ENCODE measurements around the gene RCAN2.
"Not testable (repeated sequence)": the region's sequence is repeated elsewhere in the genome, so short reads cannot be mapped to it uniquely, and the experiment has no call there.

Gene RCAN2

GRCh38 chr6:46387728-46388127 is 103.5 kb downstream of the RCAN2 start:
- not testable (repeated sequence) for DNase-seq (ENCODE audit: low read depth in 2 of 2)

DNA sequence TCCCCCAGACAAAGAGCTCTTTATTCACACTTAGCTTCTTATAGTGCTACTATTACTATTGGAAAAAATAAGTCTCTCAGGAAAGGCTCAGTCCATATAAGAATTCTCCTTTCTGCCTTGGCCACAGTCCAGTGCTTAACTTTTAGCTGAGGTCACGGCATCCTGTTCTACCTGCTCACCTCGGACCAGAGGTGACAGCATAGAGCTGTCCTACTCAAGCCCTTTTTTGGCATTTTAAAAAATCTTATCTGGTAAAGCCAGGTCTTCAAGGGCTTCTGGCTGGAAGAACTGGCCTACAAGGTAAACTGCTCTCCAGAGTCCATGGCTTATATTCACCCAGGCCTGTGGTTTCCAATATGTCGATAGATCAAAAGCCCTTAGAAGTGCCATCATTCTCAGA is 109.7 kb downstream of the RCAN2 start:
- no peak for DNase-seq (ENCODE audit: low read depth in 2 of 2)

DNA sequence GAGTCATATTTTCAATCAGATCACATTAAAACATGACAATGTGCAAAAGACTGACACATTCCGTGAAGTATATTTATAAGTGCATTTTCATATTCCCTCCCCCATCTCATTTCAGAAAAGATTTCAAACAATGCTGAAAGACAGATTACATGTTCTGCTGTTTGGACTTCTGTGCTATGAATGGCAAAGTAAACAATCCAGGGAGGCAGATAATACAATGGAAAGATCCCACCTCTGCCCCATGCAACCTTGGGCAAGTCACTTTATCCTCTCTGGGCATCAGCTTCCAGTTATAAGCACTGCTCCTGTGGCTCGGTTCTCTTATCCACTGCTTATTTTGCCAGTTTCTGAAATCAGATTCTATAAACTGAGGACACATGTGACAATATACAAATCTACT is 110.2 kb downstream of the RCAN2 start:
- DNase-seq (ENCODE audit: low read depth in 2 of 2): no peak

DNA sequence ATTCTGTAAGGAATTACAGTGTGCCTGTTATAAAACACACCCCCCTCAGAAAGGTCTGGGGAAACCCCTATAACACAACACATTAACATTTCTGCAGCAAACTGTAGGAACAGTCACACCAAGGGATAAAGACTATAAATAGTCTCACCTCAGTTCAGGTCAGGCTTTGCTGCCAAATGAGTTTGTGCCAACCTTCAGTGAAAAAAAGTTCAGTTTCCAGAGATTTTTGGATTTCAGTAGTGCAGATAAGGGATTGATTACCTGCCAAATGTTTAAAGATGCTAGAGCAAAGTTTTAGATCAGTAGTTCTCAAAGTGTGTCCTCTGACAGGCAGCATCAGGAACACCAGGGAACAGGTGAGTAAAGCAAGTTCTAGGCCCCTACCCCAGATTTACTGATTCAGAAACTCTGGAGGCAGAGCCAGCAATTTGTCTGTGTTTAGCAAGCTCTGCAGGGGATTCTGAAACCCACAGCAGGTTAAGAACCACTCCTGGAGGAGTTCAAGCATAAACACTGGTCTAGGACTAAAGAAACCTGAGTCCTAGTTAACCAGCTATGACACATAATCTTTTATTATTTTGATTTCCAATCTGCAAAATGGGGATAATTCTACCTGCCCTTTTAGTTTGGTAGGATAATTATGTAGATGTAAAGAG is 111.0 kb downstream of the RCAN2 start:
- no peak for DNase-seq (ENCODE audit: low read depth in 2 of 2)

- DNase-seq (ENCODE audit: low read depth in 2 of 2): no peak
These were observed 112.3 kb downstream of the RCAN2 start for GRCh38 chr6:46378882-46379416.

GRCh38 chr6:46378161-46378881 is 112.9 kb downstream of the RCAN2 start:
- DNase-seq (ENCODE audit: low read depth in 2 of 2): no peak

DNA sequence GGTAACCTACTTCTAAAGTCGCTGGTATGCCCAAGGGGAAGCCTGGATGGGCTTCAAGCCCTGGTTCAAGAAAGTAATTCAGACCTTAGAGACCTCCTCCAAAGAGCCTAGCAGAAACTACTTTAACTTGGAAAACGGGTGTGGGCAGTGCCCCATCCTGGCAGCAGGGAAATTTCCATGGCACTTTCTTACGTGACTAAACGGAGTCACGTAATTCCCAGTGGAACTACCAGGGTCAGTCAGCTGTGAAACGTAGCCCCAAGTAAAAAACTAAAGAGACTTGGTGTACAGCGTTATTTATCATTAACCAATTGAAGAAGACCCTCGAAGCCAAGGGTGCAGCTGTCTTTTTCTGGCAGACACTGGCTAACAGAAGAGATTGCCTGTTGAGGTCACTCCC is 114.0 kb downstream of the RCAN2 start:
- DNase-seq (ENCODE audit: low read depth in 2 of 2): no peak

DNA sequence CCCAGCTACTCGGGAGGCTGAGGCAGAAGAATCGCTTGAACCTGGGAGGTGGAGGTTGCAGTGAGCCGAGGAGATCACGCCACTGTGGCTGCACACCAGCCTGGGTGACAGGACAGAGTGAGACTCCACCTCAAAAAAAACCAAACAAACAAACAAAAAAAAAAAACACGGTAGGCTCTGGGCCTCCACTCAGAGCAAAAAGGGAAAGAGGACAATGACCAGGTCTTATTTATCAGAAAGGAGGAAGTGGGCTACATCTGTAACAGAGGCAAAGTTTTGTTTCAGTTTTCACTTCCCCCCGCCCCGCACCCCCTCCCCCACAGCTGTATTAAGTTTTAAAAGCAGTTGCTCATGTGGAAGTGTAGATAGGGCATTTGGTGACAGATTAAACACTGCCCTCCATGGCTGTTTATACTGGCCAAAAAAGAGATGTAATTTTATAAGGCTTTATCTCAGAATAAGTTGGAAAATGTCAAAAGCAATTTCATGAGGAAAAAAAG is 114.6 kb downstream of the RCAN2 start:
- no peak for DNase-seq (ENCODE audit: low read depth in 2 of 2)

GRCh38 chr6:46370622-46371021 is 120.6 kb downstream of the RCAN2 start:
- DNase-seq (ENCODE audit: low read depth in 2 of 2): no peak

GRCh38 chr6:46368169-46368536 is 123.1 kb downstream of the RCAN2 start:
- DNase-seq (ENCODE audit: low read depth in 2 of 2): no peak

- DNase-seq (ENCODE audit: low read depth in 2 of 2): no peak
These were observed 123.7 kb downstream of the RCAN2 start for GRCh38 chr6:46367354-46368168.

DNA sequence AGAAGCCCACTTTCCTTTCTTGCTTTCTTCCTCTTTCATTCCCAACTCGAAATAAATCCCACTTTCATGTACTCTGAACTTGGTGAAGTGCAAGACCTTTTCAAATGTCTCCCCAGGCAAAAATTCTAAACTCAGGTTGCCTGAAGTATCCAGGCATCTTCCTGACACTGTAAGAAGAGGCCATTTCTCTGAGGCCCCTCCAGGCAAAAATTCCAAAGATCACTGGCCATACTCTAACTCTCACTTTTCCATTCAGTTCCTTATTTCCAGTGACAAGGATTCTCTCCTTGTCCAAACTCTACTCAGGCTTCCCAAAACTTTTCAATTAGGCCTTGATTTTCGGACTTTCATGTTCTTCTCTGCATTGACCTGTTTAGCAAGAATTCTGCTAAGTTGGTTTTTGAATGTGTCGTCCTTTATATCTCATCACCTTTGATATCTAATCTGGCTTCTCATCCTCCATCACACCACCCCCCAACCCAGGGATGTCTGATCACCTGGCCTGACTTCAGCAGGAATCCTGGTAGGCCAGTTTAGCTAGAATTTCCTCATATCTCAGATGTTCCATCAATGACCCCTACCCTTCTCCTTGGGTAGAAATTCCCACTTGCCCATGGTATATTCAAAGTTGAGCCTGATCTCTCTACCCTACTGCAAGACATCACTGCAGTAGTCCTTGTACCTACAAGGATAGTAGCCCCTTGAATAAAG is 124.9 kb downstream of the RCAN2 start:
- no peak for DNase-seq (ENCODE audit: low read depth in 2 of 2)

GRCh38 chr6:46357591-46357990 is 133.7 kb downstream of the RCAN2 start:
- DNase-seq (ENCODE audit: low read depth in 2 of 2): no peak

- no peak for DNase-seq (ENCODE audit: low read depth in 2 of 2)
These were observed 134.7 kb downstream of the RCAN2 start for GRCh38 chr6:46356543-46356942.

GRCh38 chr6:46353528-46353927 is 137.7 kb downstream of the RCAN2 start:
- no peak for DNase-seq (ENCODE audit: low read depth in 2 of 2)

GRCh38 chr6:46352541-46353268 is 138.5 kb downstream of the RCAN2 start:
- DNase-seq (ENCODE audit: low read depth in 2 of 2): no peak

GRCh38 chr6:46350714-46351113 is 140.5 kb downstream of the RCAN2 start:
- DNase-seq (ENCODE audit: low read depth in 2 of 2): no peak

DNA sequence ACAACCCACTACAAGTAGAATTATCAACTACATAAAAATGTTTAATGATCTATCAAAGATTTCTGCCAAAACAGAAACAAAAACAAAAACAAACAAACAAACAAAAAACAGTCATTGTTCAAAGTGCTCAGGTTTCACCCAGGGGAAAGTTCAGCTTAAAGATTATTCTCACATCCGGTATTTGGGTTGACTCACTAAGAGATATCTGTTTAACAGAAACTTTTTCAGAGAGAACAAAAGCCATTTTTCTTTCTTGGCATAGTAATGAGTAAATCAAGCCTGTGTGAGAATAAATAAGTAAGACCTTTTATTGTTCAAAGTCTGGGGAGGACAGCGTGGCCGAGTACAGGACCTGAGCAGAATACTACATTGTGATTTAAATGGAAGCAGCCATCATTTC is 143.6 kb downstream of the RCAN2 start:
- no peak for DNase-seq (ENCODE audit: low read depth in 2 of 2)

- DNase-seq (ENCODE audit: low read depth in 2 of 2): no peak
These were observed 151.0 kb downstream of the RCAN2 start for GRCh38 chr6:46340246-46340645.

- no peak for DNase-seq (ENCODE audit: low read depth in 2 of 2)
These were observed 153.1 kb downstream of the RCAN2 start for GRCh38 chr6:46338131-46338530.

DNA sequence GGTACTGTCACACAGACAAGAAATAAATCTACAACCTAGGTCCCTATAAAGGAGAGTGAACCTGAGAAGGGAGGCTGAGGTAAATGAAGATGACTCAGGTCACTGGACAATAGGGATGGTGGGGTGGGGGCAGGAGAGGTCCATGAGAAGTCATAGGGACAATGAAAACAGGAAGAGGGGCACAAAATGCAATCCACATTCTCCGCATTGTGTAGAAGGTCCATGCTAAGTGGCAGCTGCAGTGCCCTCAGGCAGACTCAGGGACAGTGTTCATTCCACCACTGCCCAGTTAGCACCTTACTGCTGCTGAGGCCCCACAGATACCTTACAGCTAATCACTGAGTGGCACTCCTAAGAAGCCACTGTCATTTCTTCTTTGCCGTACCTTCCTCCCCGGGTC is 156.8 kb downstream of the RCAN2 start:
- DNase-seq (ENCODE audit: low read depth in 2 of 2): no peak

All from stimulated activated CD8-positive, alpha-beta memory T cell treated with anti-CD3 and anti-CD28 coated beads, Interleukin-15, amount 100 ng/mL, for 48 hours (primary cell).